ENCODE data around the gene AZIN2. TPM values are rescaled to one million over a fixed set of nuclear protein-coding genes. Genes with fewer than 3 reads are reported as not detected.
A peak's percentile ranks its signal among the peaks of the same experiment; 100 is the strongest.

The AZIN2 gene
- total and polyA plus RNA-seq, 2 of the 13 experiments (the other 11 are each of a cell fraction or from before 2014, with no cell fraction given): 1.7 to 3.5 TPM

DNA sequence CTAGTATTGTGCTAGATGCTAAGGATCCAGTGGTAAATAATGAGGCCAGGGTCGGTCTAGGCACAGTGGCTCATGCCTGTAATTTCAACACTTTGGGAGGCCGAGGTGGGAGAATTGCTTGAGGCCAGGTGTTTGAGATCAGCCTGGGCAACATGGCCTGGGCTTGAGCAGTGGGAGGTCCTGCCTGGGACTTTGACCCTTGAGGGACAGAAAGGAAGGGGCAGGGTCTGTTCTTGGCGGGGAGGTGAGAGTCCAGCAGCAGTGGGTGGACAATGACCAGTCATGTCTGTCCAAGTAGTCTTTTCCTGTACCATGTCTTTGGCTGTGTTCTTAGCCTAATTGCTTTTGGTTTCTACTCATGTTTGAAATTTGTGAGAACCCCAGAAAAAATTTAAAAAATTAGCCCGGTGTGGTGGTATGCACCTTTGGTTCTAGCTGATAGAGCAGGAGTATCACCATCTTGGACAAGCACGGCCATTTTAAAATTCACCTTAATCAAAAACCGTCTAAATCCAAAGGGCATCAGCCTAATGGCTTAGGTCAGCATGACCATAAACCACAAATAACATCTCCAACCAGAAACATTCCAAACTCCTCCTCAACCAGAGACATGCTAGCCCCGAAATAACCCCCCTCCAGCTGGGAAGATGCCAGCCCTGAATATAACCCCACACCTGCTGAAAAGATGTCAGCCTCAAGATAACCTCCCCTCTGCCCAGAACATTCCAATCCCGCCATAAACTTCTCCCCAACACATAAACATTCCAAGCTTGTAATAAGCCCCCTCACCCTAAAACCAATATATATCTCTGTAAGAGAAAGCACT is 37.5 kb upstream of the AZIN2 start (continued):
- TF ChIP-seq, protein P1, sequence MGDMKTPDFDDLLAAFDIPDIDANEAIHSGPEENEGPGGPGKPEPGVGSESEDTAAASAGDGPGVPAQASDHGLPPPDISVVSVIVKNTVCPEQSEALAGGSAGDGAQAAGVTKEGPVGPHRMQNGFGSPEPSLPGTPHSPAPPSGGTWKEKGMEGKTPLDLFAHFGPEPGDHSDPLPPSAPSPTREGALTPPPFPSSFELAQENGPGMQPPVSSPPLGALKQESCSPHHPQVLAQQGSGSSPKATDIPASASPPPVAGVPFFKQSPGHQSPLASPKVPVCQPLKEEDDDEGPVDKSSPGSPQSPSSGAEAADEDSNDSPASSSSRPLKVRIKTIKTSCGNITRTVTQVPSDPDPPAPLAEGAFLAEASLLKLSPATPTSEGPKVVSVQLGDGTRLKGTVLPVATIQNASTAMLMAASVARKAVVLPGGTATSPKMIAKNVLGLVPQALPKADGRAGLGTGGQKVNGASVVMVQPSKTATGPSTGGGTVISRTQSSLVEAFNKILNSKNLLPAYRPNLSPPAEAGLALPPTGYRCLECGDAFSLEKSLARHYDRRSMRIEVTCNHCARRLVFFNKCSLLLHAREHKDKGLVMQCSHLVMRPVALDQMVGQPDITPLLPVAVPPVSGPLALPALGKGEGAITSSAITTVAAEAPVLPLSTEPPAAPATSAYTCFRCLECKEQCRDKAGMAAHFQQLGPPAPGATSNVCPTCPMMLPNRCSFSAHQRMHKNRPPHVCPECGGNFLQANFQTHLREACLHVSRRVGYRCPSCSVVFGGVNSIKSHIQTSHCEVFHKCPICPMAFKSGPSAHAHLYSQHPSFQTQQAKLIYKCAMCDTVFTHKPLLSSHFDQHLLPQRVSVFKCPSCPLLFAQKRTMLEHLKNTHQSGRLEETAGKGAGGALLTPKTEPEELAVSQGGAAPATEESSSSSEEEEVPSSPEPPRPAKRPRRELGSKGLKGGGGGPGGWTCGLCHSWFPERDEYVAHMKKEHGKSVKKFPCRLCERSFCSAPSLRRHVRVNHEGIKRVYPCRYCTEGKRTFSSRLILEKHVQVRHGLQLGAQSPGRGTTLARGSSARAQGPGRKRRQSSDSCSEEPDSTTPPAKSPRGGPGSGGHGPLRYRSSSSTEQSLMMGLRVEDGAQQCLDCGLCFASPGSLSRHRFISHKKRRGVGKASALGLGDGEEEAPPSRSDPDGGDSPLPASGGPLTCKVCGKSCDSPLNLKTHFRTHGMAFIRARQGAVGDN (CRISPR knock-in tag; IDR thresholded peaks at IDR 0.05): peak; percentile 44
- peak; percentile 18; the same call in 1 of the 2 replicates for TF ChIP-seq GABPB1 (CRISPR knock-in tag; IDR thresholded peaks at IDR 0.05)
- peak; percentile 39; the same call in 1 of the 2 replicates for TF ChIP-seq TBX2 (CRISPR knock-in tag; IDR thresholded peaks at IDR 0.05; ENCODE audit: borderline replicate concordance)
- 0 out of 2 replicates have a peak, but pooled peaks have one; percentile 23 for TF ChIP-seq KDM6A (CRISPR knock-in tag; IDR thresholded peaks at IDR 0.05; ENCODE audit: low read depth)
- no peak for TF ChIP-seq ZNF337 (CRISPR knock-in tag; IDR thresholded peaks at IDR 0.05; ENCODE audit: borderline replicate concordance, low read depth)

DNA sequence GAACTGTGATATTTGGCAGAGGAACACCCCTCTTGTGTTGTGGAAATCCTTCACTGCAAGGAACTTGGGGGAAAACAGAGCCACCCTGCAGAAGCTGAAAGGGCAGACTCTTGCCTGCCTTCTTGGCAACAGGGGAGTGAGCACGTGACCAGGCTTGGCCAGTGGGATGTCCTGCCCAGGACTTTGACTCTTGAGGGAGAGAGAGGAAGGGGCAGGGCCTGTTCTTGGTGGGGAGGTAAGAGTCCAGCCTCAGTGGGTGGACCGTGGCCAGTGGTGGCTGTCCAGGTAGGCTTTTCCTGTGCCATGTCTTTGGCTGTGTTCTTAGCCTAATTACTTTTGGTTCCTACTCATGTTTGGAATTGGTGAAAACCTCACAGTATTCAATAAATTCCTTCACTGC is 35.7 kb upstream of the AZIN2 start:
- intact Hi-C loops (cut with micrococcal nuclease; ENCODE audit: unreplicated experiment): no loop called here
- peak; percentile 47 for DNase-seq (ENCODE audit: low spot score)
- no peak overlapping the region for H3K27ac ChIP-seq (ENCODE audit: extremely low read length, insufficient read depth, low read length)
- TF ChIP-seq RFX5 (IDR thresholded peaks at IDR 0.05; ENCODE audit: low read depth, low read length) (peak; percentile 51; the same call in 1 of the 2 replicates), AGO2 (optimal IDR thresholded peaks at IDR 0.05; ENCODE audit: low read depth, low read length) (no peak), AKAP8 (CRISPR knock-in tag; IDR thresholded peaks at IDR 0.05) (no peak), LCORL (IDR thresholded peaks at IDR 0.05) (no peak), LCORL (CRISPR knock-in tag; IDR thresholded peaks at IDR 0.05) (no peak), ATF7-NPFF (CRISPR knock-in tag; IDR thresholded peaks at IDR 0.05; ENCODE audit: low read depth) (no peak), GATAD1 (CRISPR knock-in tag; IDR thresholded peaks at IDR 0.05) (peak; percentile 29; the same call in 1 of the 2 replicates)
- TF ChIP-seq, protein P2, sequence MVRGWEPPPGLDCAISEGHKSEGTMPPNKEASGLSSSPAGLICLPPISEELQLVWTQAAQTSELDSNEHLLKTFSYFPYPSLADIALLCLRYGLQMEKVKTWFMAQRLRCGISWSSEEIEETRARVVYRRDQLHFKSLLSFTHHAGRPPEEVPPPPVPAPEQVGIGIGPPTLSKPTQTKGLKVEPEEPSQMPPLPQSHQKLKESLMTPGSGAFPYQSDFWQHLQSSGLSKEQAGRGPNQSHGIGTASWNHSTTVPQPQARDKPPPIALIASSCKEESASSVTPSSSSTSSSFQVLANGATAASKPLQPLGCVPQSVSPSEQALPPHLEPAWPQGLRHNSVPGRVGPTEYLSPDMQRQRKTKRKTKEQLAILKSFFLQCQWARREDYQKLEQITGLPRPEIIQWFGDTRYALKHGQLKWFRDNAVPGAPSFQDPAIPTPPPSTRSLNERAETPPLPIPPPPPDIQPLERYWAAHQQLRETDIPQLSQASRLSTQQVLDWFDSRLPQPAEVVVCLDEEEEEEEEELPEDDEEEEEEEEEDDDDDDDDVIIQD (CRISPR knock-in tag; IDR thresholded peaks at IDR 0.05; ENCODE audit: low read depth): no peak
- TF ChIP-seq, protein P3, sequence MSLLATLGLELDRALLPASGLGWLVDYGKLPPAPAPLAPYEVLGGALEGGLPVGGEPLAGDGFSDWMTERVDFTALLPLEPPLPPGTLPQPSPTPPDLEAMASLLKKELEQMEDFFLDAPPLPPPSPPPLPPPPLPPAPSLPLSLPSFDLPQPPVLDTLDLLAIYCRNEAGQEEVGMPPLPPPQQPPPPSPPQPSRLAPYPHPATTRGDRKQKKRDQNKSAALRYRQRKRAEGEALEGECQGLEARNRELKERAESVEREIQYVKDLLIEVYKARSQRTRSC (CRISPR knock-in tag; IDR thresholded peaks at IDR 0.05; ENCODE audit: low read depth): no peak

More for the DNA sequence above, 35.7 kb upstream of the AZIN2 start:
- Histone ChIP-seq H3K9me3 (ENCODE audit: low read length) (no peaks in the 10 kb centered on the region), H3K79me2 (ENCODE audit: insufficient read depth, low read length) (no peaks in the 10 kb centered on the region), H3K9ac (ENCODE audit: insufficient read depth, low read depth, low read length) (no peak overlapping the region), H3K36me3 (replicated peaks in 1 of 2; ENCODE audit: control insufficient read depth in 1 of 2, insufficient read depth in 2 of 2, low read length in 2 of 2) (no peaks in the 10 kb centered on the region), H3K4me3 (replicated peaks in 1 of 3; ENCODE audit: insufficient read depth in 1 of 3, low read depth in 2 of 3, low read length in 3 of 3) (peak overlapping the region in 1 of 3 experiments; percentile 27; a peak in 1 of 6 replicates), H3K27me3 (ENCODE audit: control insufficient read depth in 1 of 2, insufficient read depth in 2 of 2, low read length in 2 of 2) (no peaks in the 10 kb centered on the region), H4K20me1 (ENCODE audit: insufficient read depth, low read length) (no peaks in the 10 kb centered on the region), H2AFZ (ENCODE audit: low read length) (no peak overlapping the region), H3K4me1 (ENCODE audit: insufficient read depth, low read length) (peaks cover 89% of the 10 kb centered on the region), H3K4me2 (ENCODE audit: low read depth, low read length) (peak overlapping the region; percentile 57)
- FAIRE-seq (peak; percentile 67), ATAC-seq (peak; percentile 84)
- POLR2A ChIA-PET: no interaction called here
- 0% methylated on average over 2 of the region's 2 CpGs for WGBS (ENCODE audit: low lambda C conversion rate)
- no TSS peak for BruUV-seq (replicated peaks)
- CTCF ChIA-PET (ENCODE audit: low intra/inter-chr PET ratio, low total read pairs): no interaction called here
- in situ Hi-C loops (cut with HindIII; ENCODE audit: extremely low pct_ligation_motif_present, low pct_unique_long_range_greater_than_20kb): no loop called here

All from HepG2 (cell line).